NB4 (cell line): ENCODE measurements around the gene DSCAML1.

Experiments
- DNase-seq: peaks from one replicate; pipeline ENCODE4 v3.0.0; 2010; ENCODE audit warnings: low read depth
- H3K4me3 ChIP-seq: one replicate; pipeline ENCODE4 v1.5.1; 2011; ENCODE audit warnings: mild to moderate bottlenecking, low read depth, low read length, moderate library complexity
- MYC ChIP-seq: IDR thresholded peaks from 2 replicates; pipeline ENCODE4 v1.6.1; 2011; ENCODE audit warnings: low read depth, low read length
- POLR2A ChIP-seq: IDR thresholded peaks from 2 replicates; pipeline ENCODE4 v1.6.1; 2011; ENCODE audit warnings: mild to moderate bottlenecking; ENCODE audit not compliant: insufficient read length; ENCODE audit errors: extremely low read depth
- TF ChIP-seq, protein P1 (sequence below): IDR thresholded peaks from one replicate; pipeline ENCODE4 v1.5.1; 2012; ENCODE audit warnings: low read depth, low read length
- TF ChIP-seq, protein P2 (sequence below): IDR thresholded peaks from 2 replicates; pipeline ENCODE4 v1.6.1; 2011; ENCODE audit warnings: low read depth, low read length

DSCAML1 gene

DNA sequence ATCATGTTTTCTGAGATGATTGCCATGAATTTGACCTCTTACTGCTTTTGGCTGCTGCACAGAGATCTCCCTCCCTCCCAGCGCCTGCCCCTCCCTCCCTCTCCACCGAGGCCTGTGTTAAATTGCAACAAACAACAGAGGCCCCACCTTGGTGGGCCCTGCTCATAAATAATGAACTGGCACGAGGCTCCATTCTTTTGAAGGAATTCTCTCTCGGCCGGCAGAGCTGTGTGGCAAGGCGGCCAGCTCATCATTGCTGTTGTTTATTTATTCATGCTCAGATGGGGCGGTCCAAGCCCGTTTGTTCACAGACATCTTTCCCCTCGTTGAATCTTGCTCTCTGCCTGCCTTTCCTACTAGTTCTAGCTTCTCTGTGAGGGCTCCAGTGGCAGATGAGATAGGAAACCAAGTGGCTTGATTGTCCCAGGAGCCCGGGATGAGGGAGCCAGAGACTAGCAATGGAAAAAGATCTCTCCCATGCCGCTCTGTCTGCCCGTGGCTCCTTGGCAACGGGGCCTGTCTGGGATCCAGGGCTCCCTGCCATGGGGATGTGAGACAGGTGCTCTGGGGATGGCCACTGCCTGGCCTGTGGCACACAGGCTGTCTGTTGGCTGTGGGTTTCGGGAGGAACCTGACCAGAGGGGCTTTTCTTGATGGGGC lies 192.6 kb downstream of the DSCAML1 start:
- no peak overlapping the region for H3K4me3 ChIP-seq
- DNase-seq: no peak
- TF ChIP-seq, protein P1, sequence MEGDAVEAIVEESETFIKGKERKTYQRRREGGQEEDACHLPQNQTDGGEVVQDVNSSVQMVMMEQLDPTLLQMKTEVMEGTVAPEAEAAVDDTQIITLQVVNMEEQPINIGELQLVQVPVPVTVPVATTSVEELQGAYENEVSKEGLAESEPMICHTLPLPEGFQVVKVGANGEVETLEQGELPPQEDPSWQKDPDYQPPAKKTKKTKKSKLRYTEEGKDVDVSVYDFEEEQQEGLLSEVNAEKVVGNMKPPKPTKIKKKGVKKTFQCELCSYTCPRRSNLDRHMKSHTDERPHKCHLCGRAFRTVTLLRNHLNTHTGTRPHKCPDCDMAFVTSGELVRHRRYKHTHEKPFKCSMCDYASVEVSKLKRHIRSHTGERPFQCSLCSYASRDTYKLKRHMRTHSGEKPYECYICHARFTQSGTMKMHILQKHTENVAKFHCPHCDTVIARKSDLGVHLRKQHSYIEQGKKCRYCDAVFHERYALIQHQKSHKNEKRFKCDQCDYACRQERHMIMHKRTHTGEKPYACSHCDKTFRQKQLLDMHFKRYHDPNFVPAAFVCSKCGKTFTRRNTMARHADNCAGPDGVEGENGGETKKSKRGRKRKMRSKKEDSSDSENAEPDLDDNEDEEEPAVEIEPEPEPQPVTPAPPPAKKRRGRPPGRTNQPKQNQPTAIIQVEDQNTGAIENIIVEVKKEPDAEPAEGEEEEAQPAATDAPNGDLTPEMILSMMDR: no peak
- TF ChIP-seq, protein P2, sequence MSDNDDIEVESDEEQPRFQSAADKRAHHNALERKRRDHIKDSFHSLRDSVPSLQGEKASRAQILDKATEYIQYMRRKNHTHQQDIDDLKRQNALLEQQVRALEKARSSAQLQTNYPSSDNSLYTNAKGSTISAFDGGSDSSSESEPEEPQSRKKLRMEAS: no peak
- TF ChIP-seq MYC: no peak

DNA sequence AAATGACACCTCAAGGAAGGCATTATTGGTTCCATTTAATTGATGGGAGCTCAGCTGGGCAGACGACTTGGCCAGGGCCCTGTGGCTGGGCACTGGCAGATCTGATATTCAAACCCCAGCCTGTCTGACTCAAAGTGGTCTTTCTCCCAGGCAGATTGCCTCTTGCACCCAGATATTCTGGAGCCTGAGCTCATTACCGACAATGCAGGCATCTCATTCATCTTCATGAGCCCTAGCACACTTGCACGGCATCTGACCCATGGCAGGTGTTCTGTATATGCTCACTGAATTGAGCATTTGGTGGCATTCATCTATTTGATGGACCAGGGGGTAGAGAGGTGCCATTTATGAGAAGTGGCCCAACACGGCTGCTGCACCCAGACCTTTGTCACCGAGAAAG lies 193.1 kb downstream of the DSCAML1 start:
- H3K4me3 ChIP-seq: no peak overlapping the region
- TF ChIP-seq, protein P1: no peak
- TF ChIP-seq, protein P2: no peak
- TF ChIP-seq MYC (no peak), POLR2A (no peak)
- no peak for DNase-seq

GRCh38 chr11:117601006-117601708 lies 195.9 kb downstream of the DSCAML1 start:
- no peak for DNase-seq
- no peak overlapping the region for H3K4me3 ChIP-seq
- TF ChIP-seq, protein P1: no peak
- TF ChIP-seq, protein P2: no peak
- TF ChIP-seq POLR2A (no peak), MYC (no peak)

DNA sequence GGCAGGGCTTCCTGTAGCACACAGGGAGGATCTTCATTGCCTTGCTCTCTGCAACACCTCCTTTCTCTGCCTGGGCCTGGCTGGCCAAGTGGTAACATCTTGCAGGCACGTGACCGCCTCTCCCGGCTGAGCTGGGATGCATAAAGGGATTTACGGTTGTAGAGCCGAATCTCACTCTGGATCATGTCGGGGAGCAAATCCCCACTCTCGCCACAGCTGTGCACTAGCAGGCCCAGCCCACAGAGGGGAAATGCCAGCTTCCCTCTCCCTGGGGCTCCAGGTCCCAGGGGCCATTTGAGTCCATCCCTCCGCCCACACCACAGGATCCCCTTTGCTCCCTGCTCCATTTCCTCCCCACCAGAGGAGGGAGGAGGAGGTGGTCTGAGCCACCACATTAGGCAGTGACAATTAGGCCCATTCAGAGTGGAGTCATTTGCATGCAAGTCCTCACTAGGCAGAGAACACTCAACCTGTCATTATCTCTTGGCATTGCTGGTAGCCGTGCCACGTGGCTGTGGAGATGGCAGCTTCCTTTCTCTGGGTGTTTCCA lies 196.7 kb downstream of the DSCAML1 start:
- H3K4me3 ChIP-seq: no peak overlapping the region
- TF ChIP-seq, protein P1: no peak
- DNase-seq: no peak

DNA sequence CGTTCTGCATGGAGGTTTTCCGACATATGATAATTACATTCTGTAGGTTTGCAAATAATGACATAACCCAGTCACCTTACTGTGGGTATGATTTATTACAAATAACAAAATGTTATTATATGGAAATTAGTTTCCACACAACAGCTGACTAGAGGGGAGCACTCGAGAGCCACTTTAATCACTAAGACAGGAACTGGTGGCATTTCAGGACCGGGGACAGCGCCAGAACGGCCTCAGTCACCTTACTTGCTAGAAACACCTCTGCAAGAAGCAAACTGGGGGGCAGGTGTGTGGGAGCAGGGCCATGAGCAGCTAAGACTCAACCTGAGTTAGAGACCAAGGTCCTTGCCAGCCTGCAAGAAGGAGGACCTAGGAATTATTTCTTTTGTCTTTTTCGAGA lies 199.9 kb downstream of the DSCAML1 start:
- TF ChIP-seq POLR2A (no peak), MYC (no peak)
- TF ChIP-seq, protein P2: no peak
- TF ChIP-seq, protein P1: no peak
- no peak overlapping the region for H3K4me3 ChIP-seq
- peak; percentile 64 for DNase-seq
